Subcutaneous adipose tissue (tissue), 4 donors: ENCODE data around the gene ADAMTS10. TPM values are rescaled to one million over a fixed set of nuclear protein-coding genes. Genes with fewer than 3 reads are reported as not detected.

Source experiments
- CTCF ChIP-seq: fragments of 450-650 bp; IDR thresholded peaks from one replicate; pipeline ENCODE4 v1.5.1; 2016; ENCODE audit warnings: low read depth, mild to moderate bottlenecking, control low read depth, antibody characterized with exemption, moderate library complexity
- total RNA-seq, 4 donors: library from RNA; depleted of rRNA; stranded (reverse); fragments of >200 nt; gene quantifications; one replicate each; pipeline ENCODE4 v1.1.0, GENCODE V29; 2016

Gene ADAMTS10
- total RNA-seq, 4 donors from 2014 or later = 17.8 to 63.9 (median 45.2) TPM

- no peak for TF ChIP-seq CTCF
Measured at GRCh38 chr19:8537099-8537498, 73.4 kb downstream of the ADAMTS10 start.

- no peak for TF ChIP-seq CTCF
Measured at GRCh38 chr19:8536282-8536681, 74.2 kb downstream of the ADAMTS10 start.

- TF ChIP-seq CTCF = no peak
Measured at GRCh38 chr19:8532225-8532624, 78.3 kb downstream of the ADAMTS10 start.

GRCh38 chr19:8531470-8531869 lies 79.0 kb downstream of the ADAMTS10 start:
- TF ChIP-seq CTCF = no peak

Other genes starting within 250 kb of the ADAMTS10 start
- 100 to 1,000 TPM; 150 to 237 (median 190) TPM for gene ANGPTL4, start 246.6 kb downstream of the ADAMTS10 start, total RNA-seq
- 10 to 100 TPM; 29.4 to 95.3 (median 40.7) TPM for gene RAB11B, start 220.4 kb downstream of the ADAMTS10 start, total RNA-seq
- gene MARCHF2, start 197.4 kb downstream of the ADAMTS10 start, total RNA-seq = 100 to 1,000 TPM; 107 to 314 (median 189) TPM
- gene HNRNPM, start 165.7 kb downstream of the ADAMTS10 start, total RNA-seq = 100 to 1,000 TPM in 1 of 4 donors, 10 to 100 TPM in 3; 58.5 to 105 (median 78.0) TPM
- 1 to 10 TPM in 1 of 4 donors, under 1 TPM in 3; 0.33 to 4.4 (median 0.52) TPM for gene PRAM1, start 108.1 kb downstream of the ADAMTS10 start, total RNA-seq
- 10 to 100 TPM in 1 of 4 donors, 1 to 10 TPM in 3; 4.8 to 15.6 (median 7.1) TPM for gene ZNF414, start 96.5 kb downstream of the ADAMTS10 start, total RNA-seq
- gene MYO1F, start 33.3 kb downstream of the ADAMTS10 start, total RNA-seq = 10 to 100 TPM; 13.4 to 48.3 (median 26.0) TPM
- gene NFILZ, start 19.9 kb upstream of the ADAMTS10 start, total RNA-seq = not detected
- gene ACTL9, start 88.1 kb upstream of the ADAMTS10 start, total RNA-seq = not detected
- not detected for gene OR2Z1, start 110.9 kb upstream of the ADAMTS10 start, total RNA-seq
- 10 to 100 TPM; 24.6 to 35.9 (median 29.8) TPM for gene ZNF558, start 221.6 kb upstream of the ADAMTS10 start, total RNA-seq
- gene MBD3L1, start 221.7 kb upstream of the ADAMTS10 start, total RNA-seq = not detected